Osteoblast (primary cell): Measurements from ENCODE around the gene KDELR3. TPM values are rescaled to one million over a fixed set of nuclear protein-coding genes. Genes with fewer than 3 reads are reported as not detected.
"Not testable (repeated sequence)": the region's sequence is repeated elsewhere in the genome, so short reads cannot be mapped to it uniquely, and the experiment has no call there.

Experiments used
- DNase-seq: peaks from one replicate; pipeline ENCODE4 v3.0.0; 2011; ENCODE audit warnings: low spot score, mixed read lengths; ENCODE audit not compliant: insufficient read length; ENCODE audit errors: missing footprints
- H2AFZ ChIP-seq: 2 replicates; pipeline ENCODE4 v1.6.0; 2011; ENCODE audit warnings: mild to moderate bottlenecking, low read length
- H3K27ac ChIP-seq: 2 replicates; pipeline ENCODE4 v1.5.1; 2011; ENCODE audit warnings: mild to moderate bottlenecking, low read depth, low read length, moderate library complexity
- H3K27me3 ChIP-seq: 2 replicates; pipeline ENCODE4 v1.6.0; 2012; ENCODE audit warnings: mild to moderate bottlenecking, control low read depth, inconsistent platforms, low read length, moderate library complexity; ENCODE audit not compliant: insufficient read depth
- H3K36me3 ChIP-seq: 2 replicates; pipeline ENCODE4 v1.5.1; 2011; ENCODE audit warnings: mild to moderate bottlenecking, low read length, control low read depth, moderate library complexity; ENCODE audit not compliant: insufficient read depth
- H3K4me1 ChIP-seq: 2 replicates; pipeline ENCODE4 v1.5.1; 2011; ENCODE audit warnings: mild to moderate bottlenecking, low read length, control low read depth, moderate library complexity; ENCODE audit not compliant: insufficient read depth
- H3K4me2 ChIP-seq: 2 replicates; pipeline ENCODE4 v1.6.0; 2011; ENCODE audit warnings: mild to moderate bottlenecking, low read length; ENCODE audit not compliant: insufficient read depth
- H3K4me3 ChIP-seq: fragments of 200-600 bp; sonication (generic); 3 replicates; pipeline ENCODE4 v1.5.1; 2012; ENCODE audit warnings: mild to moderate bottlenecking, low read length, inconsistent platforms; ENCODE audit not compliant: insufficient read depth
- H3K79me2 ChIP-seq: 2 replicates; pipeline ENCODE4 v1.6.0; 2012; ENCODE audit warnings: mild to moderate bottlenecking, low read length, control low read depth, inconsistent platforms; ENCODE audit not compliant: insufficient read depth
- H3K9me3 ChIP-seq: 2 replicates; pipeline ENCODE4 v1.5.1; 2011; ENCODE audit warnings: low read depth, low read length, control low read depth
- H4K20me1 ChIP-seq: 2 replicates; pipeline ENCODE4 v1.6.0; 2012; ENCODE audit warnings: mild to moderate bottlenecking, low read length, control low read depth; ENCODE audit not compliant: insufficient read depth
- CTCF ChIP-seq: IDR thresholded peaks from 2 replicates; pipeline ENCODE4 v1.5.1; 2011; ENCODE audit warnings: mild to moderate bottlenecking, low read depth, low read length, moderate library complexity; ENCODE audit errors: extremely low read depth
- total RNA-seq: library from RNA; depleted of rRNA; stranded (reverse); fragments of >200 nt; gene quantifications from 2 replicates; pipeline ENCODE4 v1.2.3, GENCODE V29; 2012

The KDELR3 gene
- total RNA-seq, 1 donor: 142 TPM

DNA sequence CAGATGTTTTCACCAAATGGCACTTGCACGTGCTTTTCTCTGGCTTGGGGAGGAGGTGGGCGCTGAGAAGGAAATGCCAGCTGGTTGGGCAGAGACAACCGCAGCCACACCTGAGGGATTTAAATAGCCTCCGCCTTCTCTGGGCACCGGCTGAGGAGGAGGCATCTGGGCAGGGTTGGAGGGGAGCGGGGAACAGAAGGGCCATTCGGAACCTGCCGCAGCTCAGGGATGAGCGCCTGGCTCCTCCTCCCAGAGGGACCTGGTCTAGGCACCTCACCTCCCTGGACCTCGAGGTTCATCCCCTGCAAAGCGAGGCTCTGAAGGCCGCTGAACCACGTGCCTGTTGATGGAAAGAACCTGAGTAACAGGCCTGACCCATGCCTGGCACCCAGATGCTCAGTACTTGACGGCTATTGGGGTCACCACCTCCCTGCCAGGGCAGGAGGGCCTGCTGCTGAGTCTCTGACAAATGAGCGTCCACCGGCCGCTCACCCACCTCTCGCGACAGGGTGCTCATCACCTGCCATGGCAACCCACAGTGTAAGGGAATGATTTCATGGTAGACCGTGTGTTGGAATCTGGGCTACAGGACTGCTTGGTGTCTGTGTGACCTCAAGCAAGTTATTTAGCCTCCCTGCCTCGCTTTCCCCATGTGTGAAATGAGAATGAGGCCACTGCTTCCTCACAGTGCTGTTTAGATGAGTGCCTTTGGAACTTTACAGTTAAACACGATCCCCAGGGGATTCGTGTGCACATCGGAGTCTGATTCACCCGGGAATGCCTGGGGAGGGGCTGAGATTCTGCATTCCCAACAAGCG is 2.0 kb upstream of the KDELR3 start:
- Histone ChIP-seq H3K4me2 (no peak overlapping the region), H3K27me3 (peaks cover 24% of the 10 kb centered on the region), H3K4me3 (no peak overlapping the region), H2AFZ (no peak overlapping the region), H3K79me2 (peaks cover 28% of the 10 kb centered on the region), H3K9me3 (no peaks in the 10 kb centered on the region), H3K27ac (no peak overlapping the region), H3K36me3 (peaks cover 7% of the 10 kb centered on the region), H4K20me1 (peaks cover 6% of the 10 kb centered on the region), H3K4me1 (peaks cover 21% of the 10 kb centered on the region)
- DNase-seq: peak; percentile 93
- no peak for TF ChIP-seq CTCF

DNA sequence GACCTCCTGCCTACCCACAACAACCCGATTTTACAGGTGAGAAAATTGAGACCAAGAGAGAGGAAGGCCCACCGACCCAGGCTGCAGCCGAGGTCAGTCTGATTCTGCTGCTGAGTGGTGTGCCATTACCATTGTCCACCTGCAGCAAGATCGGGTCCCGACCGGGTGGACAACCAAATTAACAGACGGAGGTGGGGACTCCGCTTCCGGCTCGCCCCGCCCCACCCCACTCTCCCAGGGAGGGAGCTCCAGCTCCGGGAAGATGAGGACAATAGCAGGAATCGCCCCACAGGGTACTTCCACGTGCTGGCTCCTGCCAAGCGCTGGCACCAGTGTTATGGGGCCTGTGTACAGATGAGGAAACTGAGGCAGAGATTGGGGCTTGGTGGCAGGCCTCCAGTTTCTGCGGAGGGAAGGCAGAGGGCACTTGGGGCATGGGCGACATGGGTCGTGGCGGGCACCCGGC is 425 bp upstream of the KDELR3 start:
- no peak for DNase-seq
- TF ChIP-seq CTCF: no peak
- Histone ChIP-seq H2AFZ (peak overlapping the region; percentile 89), H3K4me2 (peak overlapping the region; percentile 91), H4K20me1 (peaks cover 10% of the 10 kb centered on the region), H3K4me3 (peak overlapping the region; percentile 89), H3K79me2 (peaks cover 43% of the 10 kb centered on the region), H3K4me1 (peaks cover 13% of the 10 kb centered on the region), H3K9me3 (no peaks in the 10 kb centered on the region), H3K27me3 (peaks cover 10% of the 10 kb centered on the region), H3K36me3 (peaks cover 16% of the 10 kb centered on the region), H3K27ac (peak overlapping the region; percentile 86)

- Histone ChIP-seq H3K9me3 (no peaks in the 10 kb centered on the region), H4K20me1 (peaks cover 13% of the 10 kb centered on the region), H3K27ac (peak overlapping the region; percentile 86), H3K4me1 (peaks cover 15% of the 10 kb centered on the region), H3K4me2 (peak overlapping the region; percentile 91), H2AFZ (peak overlapping the region; percentile 62), H3K79me2 (peaks cover 46% of the 10 kb centered on the region), H3K4me3 (peak overlapping the region; percentile 89), H3K27me3 (peaks cover 7% of the 10 kb centered on the region), H3K36me3 (peaks cover 16% of the 10 kb centered on the region)
- peak; percentile 93 for DNase-seq
- peak; percentile 25 for TF ChIP-seq CTCF
Measured at GRCh38 chr22:38468443-38469305, 778 bp downstream of the KDELR3 start.

DNA sequence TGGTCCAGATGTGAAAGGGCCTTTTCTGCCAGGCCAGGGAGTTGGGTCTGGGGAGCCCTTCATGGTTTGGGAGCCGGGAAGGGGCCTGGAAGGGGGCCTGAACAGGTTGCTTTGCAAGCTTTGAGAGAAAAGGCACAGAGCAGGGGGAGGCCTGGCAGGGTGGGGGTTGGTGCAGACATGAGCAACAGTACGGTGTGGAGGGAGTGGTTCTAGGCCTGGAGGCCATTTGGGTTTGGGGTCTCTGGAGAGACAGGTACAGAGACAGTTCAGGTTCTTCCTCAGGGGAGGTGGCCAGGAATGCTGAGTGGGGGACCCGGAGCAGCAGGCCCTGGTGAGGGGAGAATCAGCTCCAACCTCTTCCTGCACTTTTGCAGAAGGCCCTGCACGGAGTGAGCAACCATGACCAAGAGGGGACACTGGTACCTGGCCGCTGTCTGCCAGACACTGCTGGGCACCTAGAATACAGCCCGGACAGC is 1.4 kb downstream of the KDELR3 start:
- no peak overlapping the region for H2AFZ ChIP-seq
- H3K27me3 ChIP-seq: peaks cover 4% of the 10 kb centered on the region
- peaks cover 48% of the 10 kb centered on the region for H3K79me2 ChIP-seq
- peak overlapping the region; percentile 86 for H3K27ac ChIP-seq
- peak; percentile 43 for DNase-seq
- peak overlapping the region; percentile 91 for H3K4me2 ChIP-seq
- H3K4me1 ChIP-seq: peaks cover 15% of the 10 kb centered on the region
- H3K9me3 ChIP-seq: no peaks in the 10 kb centered on the region
- TF ChIP-seq CTCF: no peak
- peaks cover 18% of the 10 kb centered on the region for H4K20me1 ChIP-seq
- peak overlapping the region; percentile 89 for H3K4me3 ChIP-seq
- H3K36me3 ChIP-seq: peaks cover 21% of the 10 kb centered on the region

GRCh38 chr22:38470179-38470578 is 2.3 kb downstream of the KDELR3 start:
- not testable (repeated sequence) for DNase-seq, H3K27me3 ChIP-seq, H3K4me2 ChIP-seq, H2AFZ ChIP-seq, H3K9me3 ChIP-seq, H3K4me3 ChIP-seq
- peaks cover 18% of the 10 kb centered on the region for H4K20me1 ChIP-seq
- H3K4me1 ChIP-seq: peaks cover 15% of the 10 kb centered on the region
- H3K79me2 ChIP-seq: peaks cover 53% of the 10 kb centered on the region
- H3K27ac ChIP-seq: peak overlapping the region; percentile 15
- H3K36me3 ChIP-seq: peaks cover 28% of the 10 kb centered on the region
